Parathyroid adenoma (tissue), 2 donors: ENCODE data around the gene HADHA.

Experiments used
- H2AFZ ChIP-seq: fragments of 300-600 bp; sonication (generic); one replicate; pipeline ENCODE4 v1.7.0; 2017; ENCODE audit warnings: antibody characterized with exemption, mild to moderate bottlenecking
- H3K27ac ChIP-seq: fragments of 300-600 bp; sonication (generic); one replicate; pipeline ENCODE4 v1.7.0; 2017
- H3K27me3 ChIP-seq: fragments of 300-600 bp; sonication (generic); one replicate; pipeline ENCODE4 v1.7.0; 2017; ENCODE audit warnings: low read length; ENCODE audit not compliant: control insufficient read depth, insufficient read depth
- H3K36me3 ChIP-seq: fragments of 300-600 bp; sonication (generic); one replicate; pipeline ENCODE4 v1.7.0; 2017; ENCODE audit warnings: low read length; ENCODE audit not compliant: control insufficient read depth, insufficient read depth
- H3K4me1 ChIP-seq: fragments of 300-600 bp; sonication (generic); one replicate; pipeline ENCODE4 v1.7.0; 2017; ENCODE audit warnings: control low read depth
- H3K4me2 ChIP-seq: fragments of 300-600 bp; sonication (generic); one replicate; pipeline ENCODE4 v1.7.0; 2017; ENCODE audit warnings: low read length
- H3K4me3 ChIP-seq: fragments of 300-600 bp; sonication (generic); one replicate; pipeline ENCODE4 v1.7.0; 2017; ENCODE audit warnings: low read depth, low read length
- H3K79me2 ChIP-seq: fragments of 300-600 bp; sonication (generic); one replicate; pipeline ENCODE4 v1.7.0; 2017; ENCODE audit warnings: control low read depth
- H3K9ac ChIP-seq: fragments of 300-600 bp; sonication (generic); one replicate; pipeline ENCODE4 v1.7.0; 2017; ENCODE audit warnings: mild to moderate bottlenecking
- H3K9me3 ChIP-seq: fragments of 300-600 bp; sonication (generic); one replicate; pipeline ENCODE4 v1.7.0; 2017; ENCODE audit warnings: low read length; ENCODE audit not compliant: control insufficient read depth
- CTCF ChIP-seq: fragments of 300-600 bp; sonication (generic); IDR thresholded peaks from one replicate; pipeline ENCODE4 v1.7.0; 2017; ENCODE audit warnings: antibody characterized with exemption, mild to moderate bottlenecking
- donor health status: primary hyperparathyroidism.

Gene HADHA

DNA sequence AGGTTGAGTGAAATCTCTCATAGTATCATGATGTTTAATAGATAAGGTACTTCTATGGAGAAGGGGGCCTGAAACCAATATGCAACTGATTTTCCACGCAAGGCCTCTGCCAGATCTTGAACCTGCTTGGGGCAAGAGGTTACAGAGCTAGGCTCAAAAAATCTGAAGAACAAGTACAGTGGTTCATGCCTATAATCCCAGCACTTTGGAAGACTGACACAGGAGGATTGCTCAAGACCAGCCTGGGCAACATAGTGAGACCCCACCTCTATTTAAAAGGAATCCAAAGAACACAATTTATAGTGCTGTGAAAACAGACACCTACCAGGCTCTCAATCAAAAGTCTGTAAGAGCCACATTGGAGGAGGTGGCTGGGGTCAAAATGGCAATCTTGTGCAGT is 28.6 kb downstream of the HADHA start:
- H3K4me1 ChIP-seq, result no peaks in the 10 kb centered on the region
- no peak overlapping the region for H3K27ac ChIP-seq
- H3K4me2 ChIP-seq, result no peak overlapping the region
- TF ChIP-seq CTCF, result no peak
- H3K36me3 ChIP-seq, result no peaks in the 10 kb centered on the region
- no peak overlapping the region for H3K9ac ChIP-seq
- H2AFZ ChIP-seq, result no peak overlapping the region
- no peaks in the 10 kb centered on the region for H3K9me3 ChIP-seq
- no peak overlapping the region for H3K4me3 ChIP-seq
- H3K27me3 ChIP-seq, result no peaks in the 10 kb centered on the region
- H3K79me2 ChIP-seq, result no peaks in the 10 kb centered on the region

DNA sequence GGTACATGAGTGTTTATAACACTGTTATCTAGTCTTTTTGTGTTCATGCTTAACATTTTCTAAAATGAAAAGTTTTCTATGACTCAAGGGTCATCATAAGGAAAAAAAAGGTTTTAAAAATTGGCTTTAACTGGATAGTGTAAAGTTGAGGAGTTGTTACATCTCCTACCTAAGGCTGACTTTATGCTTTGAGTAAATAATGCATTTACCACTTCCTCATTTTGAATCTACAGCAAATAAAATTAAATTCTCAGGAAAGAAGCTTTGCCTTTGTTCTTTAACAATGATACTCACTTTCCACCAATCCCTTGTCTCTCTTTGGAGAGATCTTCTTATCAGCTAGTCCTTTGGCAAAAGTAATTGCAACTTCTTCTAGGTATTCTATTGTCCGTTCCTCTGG is 29.7 kb downstream of the HADHA start:
- Histone ChIP-seq H3K4me2 (no peak overlapping the region), H3K79me2 (no peaks in the 10 kb centered on the region), H3K9ac (no peak overlapping the region), H3K27ac (no peak overlapping the region), H3K27me3 (no peaks in the 10 kb centered on the region), H2AFZ (no peak overlapping the region), H3K4me3 (no peak overlapping the region), H3K9me3 (no peaks in the 10 kb centered on the region), H3K4me1 (peaks cover 3% of the 10 kb centered on the region), H3K36me3 (no peaks in the 10 kb centered on the region)
- no peak for TF ChIP-seq CTCF

- no peak overlapping the region for H2AFZ ChIP-seq
These were observed 32.4 kb downstream of the HADHA start for GRCh38 chr2:26212011-26212410.

GRCh38 chr2:26203906-26204305 is 40.5 kb downstream of the HADHA start:
- no peak overlapping the region for H3K4me3 ChIP-seq
- TF ChIP-seq CTCF, result no peak
- peak overlapping the region; percentile 37 for H3K4me2 ChIP-seq
- no peaks in the 10 kb centered on the region for H3K9me3 ChIP-seq
- H3K36me3 ChIP-seq, result no peaks in the 10 kb centered on the region
- no peaks in the 10 kb centered on the region for H3K79me2 ChIP-seq
- H3K9ac ChIP-seq, result no peak overlapping the region
- H3K27me3 ChIP-seq, result no peaks in the 10 kb centered on the region
- H3K27ac ChIP-seq, result peak overlapping the region; percentile 86
- H2AFZ ChIP-seq, result no peak overlapping the region
- peaks cover 44% of the 10 kb centered on the region for H3K4me1 ChIP-seq

More at GRCh38 chr2:26212011-26212410, 32.4 kb downstream of the HADHA start:
- no peak for TF ChIP-seq CTCF
- H3K4me1 ChIP-seq, result peaks cover 8% of the 10 kb centered on the region
- no peak overlapping the region for H3K9ac ChIP-seq
- H3K9me3 ChIP-seq, result no peaks in the 10 kb centered on the region
- H3K4me2 ChIP-seq, result no peak overlapping the region
- no peaks in the 10 kb centered on the region for H3K79me2 ChIP-seq
- no peaks in the 10 kb centered on the region for H3K27me3 ChIP-seq
- no peak overlapping the region for H3K27ac ChIP-seq
- no peak overlapping the region for H3K4me3 ChIP-seq
- H3K36me3 ChIP-seq, result no peaks in the 10 kb centered on the region

DNA sequence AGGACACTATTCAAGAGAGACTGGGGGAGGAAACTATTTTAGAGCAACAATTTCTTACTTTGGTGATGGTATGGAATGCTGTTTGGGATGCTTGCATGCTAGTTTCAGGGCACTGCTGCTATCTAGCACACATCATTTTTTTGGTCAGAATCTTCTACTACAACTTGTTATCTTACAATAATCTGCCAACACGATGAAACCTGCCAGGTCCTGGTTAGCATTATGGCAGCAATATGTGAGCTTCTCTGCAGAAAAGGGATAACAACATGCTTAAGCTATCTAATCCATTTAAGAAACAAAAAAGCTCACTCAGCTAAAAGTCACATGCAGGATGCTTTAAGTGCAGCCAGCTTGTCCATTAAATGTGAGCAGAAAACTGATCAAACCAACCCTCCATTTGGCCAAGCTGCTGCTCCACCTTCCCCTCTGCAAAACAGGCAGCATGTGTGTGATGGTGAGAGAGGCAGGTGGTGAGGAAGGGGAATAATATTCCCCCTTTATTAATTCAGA is 41.4 kb downstream of the HADHA start:
- H3K36me3 ChIP-seq, result no peaks in the 10 kb centered on the region
- peak overlapping the region; percentile 13 for H3K4me3 ChIP-seq
- H3K9me3 ChIP-seq, result no peaks in the 10 kb centered on the region
- no peaks in the 10 kb centered on the region for H3K27me3 ChIP-seq
- H3K4me2 ChIP-seq, result peak overlapping the region; percentile 37
- peak overlapping the region; percentile 86 for H3K27ac ChIP-seq
- H3K79me2 ChIP-seq, result no peaks in the 10 kb centered on the region
- no peak overlapping the region for H2AFZ ChIP-seq
- H3K4me1 ChIP-seq, result peaks cover 51% of the 10 kb centered on the region
- TF ChIP-seq CTCF, result no peak
- no peak overlapping the region for H3K9ac ChIP-seq
